ENCODE measurements around the gene LYSMD3. TPM values are rescaled to one million over a fixed set of nuclear protein-coding genes. Genes with fewer than 3 reads are reported as not detected.

The LYSMD3 gene
- total and polyA plus RNA-seq, 12 donors, result 3.4 to 38.6 (median 14.5) TPM

- intact Hi-C loops (cut with DNase I), result no loop called here
- no peaks in the 10 kb centered on the region for H3K9me3 ChIP-seq (replicated peaks in 1 of 3)
- H3K27ac ChIP-seq, result no peak overlapping the region
- no peaks in the 10 kb centered on the region for H3K36me3 ChIP-seq (replicated peaks in 1 of 2)
- TF ChIP-seq POLR2A (IDR thresholded peaks at IDR 0.05), result no peak
- TF ChIP-seq, protein P1, sequence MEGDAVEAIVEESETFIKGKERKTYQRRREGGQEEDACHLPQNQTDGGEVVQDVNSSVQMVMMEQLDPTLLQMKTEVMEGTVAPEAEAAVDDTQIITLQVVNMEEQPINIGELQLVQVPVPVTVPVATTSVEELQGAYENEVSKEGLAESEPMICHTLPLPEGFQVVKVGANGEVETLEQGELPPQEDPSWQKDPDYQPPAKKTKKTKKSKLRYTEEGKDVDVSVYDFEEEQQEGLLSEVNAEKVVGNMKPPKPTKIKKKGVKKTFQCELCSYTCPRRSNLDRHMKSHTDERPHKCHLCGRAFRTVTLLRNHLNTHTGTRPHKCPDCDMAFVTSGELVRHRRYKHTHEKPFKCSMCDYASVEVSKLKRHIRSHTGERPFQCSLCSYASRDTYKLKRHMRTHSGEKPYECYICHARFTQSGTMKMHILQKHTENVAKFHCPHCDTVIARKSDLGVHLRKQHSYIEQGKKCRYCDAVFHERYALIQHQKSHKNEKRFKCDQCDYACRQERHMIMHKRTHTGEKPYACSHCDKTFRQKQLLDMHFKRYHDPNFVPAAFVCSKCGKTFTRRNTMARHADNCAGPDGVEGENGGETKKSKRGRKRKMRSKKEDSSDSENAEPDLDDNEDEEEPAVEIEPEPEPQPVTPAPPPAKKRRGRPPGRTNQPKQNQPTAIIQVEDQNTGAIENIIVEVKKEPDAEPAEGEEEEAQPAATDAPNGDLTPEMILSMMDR (IDR thresholded peaks at IDR 0.05), result no peak
- 14 to 53% (median 31%) methylated on average over 1 of the region's 1 CpG for WGBS, 4 donors
- H3K4me1 ChIP-seq (replicated peaks in 1 of 2), result peaks cover 0 to 4% of the 10 kb centered on the region in 2 donors
- peaks cover 31% of the 10 kb centered on the region for H3K27me3 ChIP-seq
- DNase-seq, result no peak
- no peak overlapping the region for H3K4me3 ChIP-seq
Measured at GRCh38 chr5:90563108-90563507, 33.7 kb upstream of the LYSMD3 start.

DNA sequence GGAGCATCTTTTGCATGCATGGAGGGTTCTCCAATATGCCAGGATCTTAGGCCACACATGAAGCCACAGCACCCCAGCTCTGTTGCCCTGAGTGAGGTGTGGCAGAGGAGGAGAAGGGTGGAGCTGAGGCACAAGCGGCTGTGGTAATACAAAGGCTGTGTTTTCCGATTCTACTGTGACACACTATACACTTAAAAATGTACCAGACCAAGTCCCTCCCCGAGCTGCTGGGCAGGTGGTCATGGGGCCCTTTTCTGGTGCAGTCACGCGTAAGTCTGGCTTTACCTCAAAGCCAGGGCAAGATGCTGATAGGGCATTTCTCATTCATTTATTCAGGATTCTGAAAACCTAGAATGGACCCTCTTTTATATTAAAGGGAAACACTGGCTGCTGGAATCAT lies 33.0 kb upstream of the LYSMD3 start:
- Histone ChIP-seq H3K36me3 (replicated peaks in 1 of 2) (no peaks in the 10 kb centered on the region), H3K27me3 (peaks cover 38% of the 10 kb centered on the region), H3K4me1 (replicated peaks in 1 of 2) (peaks cover 0 to 4% of the 10 kb centered on the region in 2 donors), H3K9me3 (replicated peaks in 1 of 3) (no peaks in the 10 kb centered on the region), H3K4me3 (no peak overlapping the region), H3K27ac (no peak overlapping the region)
- TF ChIP-seq, protein P1 (IDR thresholded peaks at IDR 0.05), result no peak
- TF ChIP-seq POLR2A (IDR thresholded peaks at IDR 0.05), result no peak
- 66 to 77% (median 73%) methylated on average over 5 of the region's 5 CpGs for WGBS, 4 donors
- intact Hi-C loops (cut with DNase I), result no loop called here
- no peak for DNase-seq

- Histone ChIP-seq H3K4me1 (replicated peaks in 1 of 2) (peaks cover 0 to 4% of the 10 kb centered on the region in 2 donors), H3K4me3 (no peak overlapping the region), H3K36me3 (replicated peaks in 1 of 2) (no peaks in the 10 kb centered on the region), H3K27ac (no peak overlapping the region), H3K27me3 (peaks cover 44% of the 10 kb centered on the region), H3K9me3 (replicated peaks in 1 of 3) (no peaks in the 10 kb centered on the region)
- no peak for DNase-seq
- 50 to 85% (median 65%) methylated on average over 1 of the region's 1 CpG for WGBS, 4 donors
- no peak for TF ChIP-seq POLR2A (IDR thresholded peaks at IDR 0.05)
- TF ChIP-seq, protein P1 (IDR thresholded peaks at IDR 0.05), result no peak
- intact Hi-C loops (cut with DNase I), result no loop called here
Measured at GRCh38 chr5:90561766-90562165, 32.4 kb upstream of the LYSMD3 start.

GRCh38 chr5:90560771-90561170 lies 31.4 kb upstream of the LYSMD3 start:
- 52 to 66% (median 59%) methylated on average over 2 of the region's 2 CpGs for WGBS, 4 donors
- intact Hi-C loops (cut with DNase I), result no loop called here

More at GRCh38 chr5:90560771-90561170, 31.4 kb upstream of the LYSMD3 start:
- Histone ChIP-seq H3K4me1 (replicated peaks in 1 of 2) (peaks cover 0 to 4% of the 10 kb centered on the region in 2 donors), H3K4me3 (no peak overlapping the region), H3K27me3 (peaks cover 48% of the 10 kb centered on the region), H3K27ac (no peak overlapping the region), H3K36me3 (replicated peaks in 1 of 2) (no peaks in the 10 kb centered on the region), H3K9me3 (replicated peaks in 1 of 3) (no peaks in the 10 kb centered on the region)
- DNase-seq, result no peak
- TF ChIP-seq POLR2A (IDR thresholded peaks at IDR 0.05), result no peak
- TF ChIP-seq, protein P1 (IDR thresholded peaks at IDR 0.05), result no peak
